ENCODE results near the gene ZMYND15.

DNA sequence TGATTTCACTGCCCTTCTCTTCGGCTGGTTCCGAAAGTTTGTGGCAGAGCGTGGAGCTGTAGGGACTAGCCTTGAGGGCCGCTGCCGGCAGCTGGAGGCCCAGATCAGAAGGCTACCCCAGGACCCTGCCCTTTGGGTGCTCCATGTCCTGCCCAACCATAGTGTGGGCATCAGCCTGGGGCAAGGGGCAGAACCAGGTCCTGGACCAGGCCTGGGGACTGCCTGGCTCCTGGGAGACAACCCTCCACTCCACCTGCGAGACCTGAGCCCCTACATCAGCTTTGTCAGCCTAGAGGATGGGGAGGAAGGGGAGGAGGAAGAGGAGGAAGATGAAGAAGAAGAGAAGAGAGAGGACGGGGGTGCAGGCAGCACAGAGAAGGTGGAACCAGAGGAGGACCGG lies 951 bp downstream of the ZMYND15 start:
- TF ChIP-seq, protein P1, sequence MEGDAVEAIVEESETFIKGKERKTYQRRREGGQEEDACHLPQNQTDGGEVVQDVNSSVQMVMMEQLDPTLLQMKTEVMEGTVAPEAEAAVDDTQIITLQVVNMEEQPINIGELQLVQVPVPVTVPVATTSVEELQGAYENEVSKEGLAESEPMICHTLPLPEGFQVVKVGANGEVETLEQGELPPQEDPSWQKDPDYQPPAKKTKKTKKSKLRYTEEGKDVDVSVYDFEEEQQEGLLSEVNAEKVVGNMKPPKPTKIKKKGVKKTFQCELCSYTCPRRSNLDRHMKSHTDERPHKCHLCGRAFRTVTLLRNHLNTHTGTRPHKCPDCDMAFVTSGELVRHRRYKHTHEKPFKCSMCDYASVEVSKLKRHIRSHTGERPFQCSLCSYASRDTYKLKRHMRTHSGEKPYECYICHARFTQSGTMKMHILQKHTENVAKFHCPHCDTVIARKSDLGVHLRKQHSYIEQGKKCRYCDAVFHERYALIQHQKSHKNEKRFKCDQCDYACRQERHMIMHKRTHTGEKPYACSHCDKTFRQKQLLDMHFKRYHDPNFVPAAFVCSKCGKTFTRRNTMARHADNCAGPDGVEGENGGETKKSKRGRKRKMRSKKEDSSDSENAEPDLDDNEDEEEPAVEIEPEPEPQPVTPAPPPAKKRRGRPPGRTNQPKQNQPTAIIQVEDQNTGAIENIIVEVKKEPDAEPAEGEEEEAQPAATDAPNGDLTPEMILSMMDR (IDR thresholded peaks at IDR 0.05), result no peak
- TF ChIP-seq POLR2A (IDR thresholded peaks at IDR 0.05), result no peak
- TF ChIP-seq EP300 (IDR thresholded peaks at IDR 0.05), result no peak
